Activated T-cell treated with anti-CD3 and anti-CD28 coated beads, Interleukin-2, amount 50 U/mL, for 24 hours (primary cell): ENCODE data around the gene OR10K1.
"Not testable (repeated sequence)": the region's sequence is repeated elsewhere in the genome, so short reads cannot be mapped to it uniquely, and the experiment has no call there.

Source experiments
- DNase-seq: peaks from one replicate; pipeline ENCODE4 v3.0.0-alpha.2; 2020
- H3K27ac Mint-ChIP-seq: 2 replicates; pipeline ENCODE4 v1.8.0; 2020; ENCODE audit warnings: mild to moderate bottlenecking, mixed read lengths
- H3K27me3 Mint-ChIP-seq: 2 replicates; pipeline ENCODE4 v1.8.0; 2020; ENCODE audit warnings: mixed read lengths
- H3K36me3 Mint-ChIP-seq: 2 replicates; pipeline ENCODE4 v1.8.0; 2020; ENCODE audit warnings: low read depth, mixed read lengths
- H3K4me1 Mint-ChIP-seq: 2 replicates; pipeline ENCODE4 v1.8.0; 2020; ENCODE audit warnings: low read depth, mixed read lengths
- H3K4me3 Mint-ChIP-seq: 2 replicates; pipeline ENCODE4 v1.8.0; 2020; ENCODE audit warnings: mild to moderate bottlenecking, moderate library complexity, mixed read lengths
- H3K9me3 Mint-ChIP-seq: 2 replicates; pipeline ENCODE4 v1.8.0; 2020; ENCODE audit warnings: mixed read lengths

Gene OR10K1, protein sequence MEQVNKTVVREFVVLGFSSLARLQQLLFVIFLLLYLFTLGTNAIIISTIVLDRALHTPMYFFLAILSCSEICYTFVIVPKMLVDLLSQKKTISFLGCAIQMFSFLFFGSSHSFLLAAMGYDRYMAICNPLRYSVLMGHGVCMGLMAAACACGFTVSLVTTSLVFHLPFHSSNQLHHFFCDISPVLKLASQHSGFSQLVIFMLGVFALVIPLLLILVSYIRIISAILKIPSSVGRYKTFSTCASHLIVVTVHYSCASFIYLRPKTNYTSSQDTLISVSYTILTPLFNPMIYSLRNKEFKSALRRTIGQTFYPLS

DNA sequence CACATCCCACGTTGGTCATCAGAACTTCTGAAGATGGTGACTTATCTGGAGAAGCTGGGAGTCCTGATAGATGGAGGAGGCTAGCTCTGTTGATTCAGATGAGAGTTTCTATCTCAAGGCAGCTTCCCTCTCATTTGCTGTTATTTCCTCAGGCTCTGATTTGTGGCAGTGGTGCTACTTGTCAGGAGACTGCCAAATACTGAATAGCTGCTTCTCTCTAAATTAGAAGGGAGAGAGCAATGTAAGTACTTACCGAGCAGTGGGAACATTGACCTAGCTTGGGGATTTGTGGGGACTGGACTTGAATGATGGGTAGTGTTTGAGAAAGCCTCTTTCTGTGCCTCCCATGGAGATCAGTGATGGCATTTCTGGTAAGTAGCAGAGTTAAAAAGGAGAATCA, at the start of gene OR10K1:
OR10K1 (plus strand) TSS at position 301 of the 400 bp plus-strand sequence. CDS start 3,728 bp downstream, outside the sequence.
- peaks cover 2% of the 10 kb centered on the region for H3K27me3 Mint-ChIP-seq
- H3K4me1 Mint-ChIP-seq = no peaks in the 10 kb centered on the region
- no peak within 1 kb of the TSS for H3K27ac Mint-ChIP-seq
- no peak for DNase-seq
- no peaks in the 10 kb centered on the region for H3K9me3 Mint-ChIP-seq
- H3K36me3 Mint-ChIP-seq = no peaks in the 10 kb centered on the region
- no peak within 1 kb of the TSS for H3K4me3 Mint-ChIP-seq

DNA sequence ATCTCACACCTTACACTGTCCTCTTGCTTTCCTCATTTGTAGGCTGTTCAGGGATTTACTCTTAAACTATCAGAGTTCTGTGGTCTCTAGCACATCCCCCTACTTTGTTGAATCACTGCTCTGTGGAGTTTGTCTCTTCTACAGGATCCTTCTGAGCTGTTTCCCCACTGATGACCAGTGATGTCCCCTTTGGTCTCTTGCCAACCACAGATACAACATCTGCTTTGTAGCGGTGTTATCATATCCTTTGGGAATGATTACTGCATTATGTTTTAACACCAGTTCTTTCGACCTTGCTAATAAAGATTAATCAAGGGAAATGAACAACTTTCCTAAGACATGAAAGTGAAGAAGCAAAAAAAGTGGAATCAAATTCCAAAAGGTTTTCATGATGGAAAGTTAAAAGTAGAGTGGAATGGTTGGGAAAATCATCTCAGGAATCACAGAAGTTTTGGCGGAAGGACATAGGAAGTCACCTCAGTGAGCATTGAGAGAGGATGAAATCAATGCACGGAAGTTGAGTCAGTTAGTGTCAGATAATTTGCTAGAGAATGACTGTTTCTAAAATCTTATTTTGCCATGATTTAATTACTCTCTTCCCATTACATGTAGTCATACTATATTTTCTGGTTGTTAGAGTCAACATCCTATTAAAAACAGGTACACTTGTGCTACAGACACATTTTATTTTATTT, 46.8 kb upstream of the OR10K1 start:
- Mint-ChIP-seq H3K9me3 (no peaks in the 10 kb centered on the region), H3K27ac (no peak overlapping the region), H3K4me3 (no peak overlapping the region), H3K36me3 (no peaks in the 10 kb centered on the region), H3K27me3 (no peaks in the 10 kb centered on the region), H3K4me1 (no peaks in the 10 kb centered on the region)
- no peak for DNase-seq

DNA sequence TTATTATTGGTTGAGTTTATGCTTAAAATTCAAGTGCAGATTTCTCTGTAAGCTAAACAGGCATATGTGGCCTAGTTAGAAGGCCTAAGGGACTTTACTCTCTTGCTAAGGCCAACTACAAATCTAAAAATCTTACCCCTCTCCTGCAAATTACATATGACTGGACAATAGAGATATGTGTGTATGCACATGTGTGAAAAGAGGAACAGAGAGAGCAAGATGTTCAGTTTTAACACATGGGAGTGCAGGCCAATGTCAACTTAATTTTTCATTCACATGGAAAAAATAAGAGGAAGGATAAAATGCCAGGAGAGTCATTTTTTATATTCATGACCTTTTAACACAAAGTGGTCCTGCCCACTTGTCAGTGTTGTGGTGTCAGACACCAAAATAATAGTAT, 44.0 kb upstream of the OR10K1 start:
- no peak overlapping the region for H3K27ac Mint-ChIP-seq

DNA sequence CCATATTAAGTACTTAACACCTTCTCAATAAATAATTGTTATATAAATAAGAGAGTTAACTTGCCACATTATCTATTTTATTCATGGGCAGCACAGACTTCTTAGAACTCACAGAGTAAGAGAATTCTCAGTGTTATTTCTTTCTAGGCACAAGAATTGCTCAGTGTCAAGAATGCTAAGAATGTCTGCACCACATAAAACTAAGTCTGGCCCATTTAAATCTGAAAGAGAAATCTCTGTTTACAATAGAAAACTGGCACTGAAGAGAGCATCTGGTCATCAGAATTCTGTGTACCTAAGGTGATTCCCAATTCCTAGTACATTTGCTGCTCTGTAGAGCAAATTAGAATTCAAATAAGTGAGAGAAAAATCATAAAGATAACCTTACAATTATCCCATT, 39.4 kb upstream of the OR10K1 start:
- Mint-ChIP-seq H3K4me3 (no peak overlapping the region), H3K4me1 (no peaks in the 10 kb centered on the region), H3K9me3 (no peaks in the 10 kb centered on the region), H3K27me3 (peaks cover 3% of the 10 kb centered on the region), H3K36me3 (no peaks in the 10 kb centered on the region), H3K27ac (no peak overlapping the region)
- no peak for DNase-seq

More for the DNA sequence above, 44.0 kb upstream of the OR10K1 start:
- DNase-seq = no peak
- H3K36me3 Mint-ChIP-seq = no peaks in the 10 kb centered on the region
- no peaks in the 10 kb centered on the region for H3K4me1 Mint-ChIP-seq
- peaks cover 3% of the 10 kb centered on the region for H3K27me3 Mint-ChIP-seq
- no peaks in the 10 kb centered on the region for H3K9me3 Mint-ChIP-seq
- no peak overlapping the region for H3K4me3 Mint-ChIP-seq

DNA sequence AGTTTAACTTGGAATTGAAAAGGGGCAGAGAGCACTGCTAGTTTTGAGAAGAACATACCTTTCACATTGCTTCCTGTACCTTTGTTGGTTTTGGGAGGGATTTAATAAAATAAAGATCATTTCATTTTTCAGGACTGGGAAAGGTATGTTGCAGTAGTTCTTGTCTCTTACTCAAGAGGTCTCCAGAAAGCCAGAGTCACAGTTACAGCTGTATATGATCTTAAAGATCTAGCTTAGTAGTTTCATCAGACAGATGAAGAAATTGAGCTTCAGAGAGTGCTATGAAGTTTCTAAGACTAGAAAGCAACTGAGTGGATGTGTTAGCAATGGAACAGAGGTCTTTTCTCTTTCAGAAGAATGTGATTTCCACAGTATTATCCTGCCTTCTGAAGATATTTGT, 36.6 kb upstream of the OR10K1 start:
- Mint-ChIP-seq H3K9me3 (peaks cover 10% of the 10 kb centered on the region), H3K4me3 (no peak overlapping the region), H3K27ac (no peak overlapping the region), H3K27me3 (peaks cover 27% of the 10 kb centered on the region), H3K4me1 (no peaks in the 10 kb centered on the region), H3K36me3 (no peaks in the 10 kb centered on the region)
- DNase-seq = no peak

DNA sequence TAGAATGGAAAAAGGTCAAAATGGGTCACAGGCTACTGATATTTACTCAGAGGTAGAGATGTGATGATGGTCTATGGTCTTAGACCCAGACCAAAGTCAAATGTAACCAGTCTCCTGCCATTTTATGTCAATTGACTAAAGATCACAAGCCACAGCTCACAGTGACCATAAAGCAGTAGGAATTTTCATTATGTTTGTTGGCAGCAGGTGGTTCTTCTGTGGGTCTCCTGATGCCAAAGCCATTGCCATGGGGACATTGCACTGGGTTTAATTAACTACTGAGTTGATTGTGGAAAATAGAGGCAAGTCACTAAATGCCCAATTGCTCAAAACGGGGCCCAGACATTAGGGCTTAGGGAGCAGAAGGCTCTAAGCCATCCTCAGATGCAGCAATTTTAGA, 35.5 kb upstream of the OR10K1 start, which contains the start of gene OR10K2:
OR10K2 (minus strand) TSS at position 101 of the 400 bp plus-strand sequence. CDS start 5,371 bp downstream, outside the sequence.
- Mint-ChIP-seq H3K4me3 (no peak within 1 kb of the TSS), H3K27me3 (peaks cover 30% of the 10 kb centered on the region), H3K4me1 (no peaks in the 10 kb centered on the region), H3K27ac (no peak within 1 kb of the TSS), H3K9me3 (peaks cover 10% of the 10 kb centered on the region), H3K36me3 (no peaks in the 10 kb centered on the region)
- DNase-seq = no peak

DNA sequence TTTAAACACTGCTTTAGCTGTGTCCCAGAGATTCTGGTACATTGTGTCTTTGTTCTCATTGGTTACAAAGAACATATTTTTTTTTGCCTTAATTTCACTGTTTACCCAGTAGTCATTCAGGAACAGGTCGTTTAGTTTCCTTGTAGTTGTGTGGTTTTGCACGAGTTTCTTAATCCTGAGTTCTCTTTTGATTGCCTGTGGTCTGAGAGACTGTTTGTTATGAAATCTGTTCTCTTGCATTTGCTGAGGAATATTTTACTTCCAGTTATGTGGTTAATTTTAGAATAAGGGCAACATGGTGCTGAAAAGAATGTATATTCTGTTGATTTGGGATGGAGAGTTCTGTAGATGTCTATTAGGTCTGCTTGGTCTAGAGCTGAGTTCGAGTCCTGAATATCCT, 31.5 kb upstream of the OR10K1 start:
- not testable (repeated sequence) for H3K27ac Mint-ChIP-seq, H3K4me3 Mint-ChIP-seq, H3K4me1 Mint-ChIP-seq, DNase-seq, H3K36me3 Mint-ChIP-seq
- H3K27me3 Mint-ChIP-seq = peaks cover 64% of the 10 kb centered on the region
- peaks cover 16% of the 10 kb centered on the region for H3K9me3 Mint-ChIP-seq

DNA sequence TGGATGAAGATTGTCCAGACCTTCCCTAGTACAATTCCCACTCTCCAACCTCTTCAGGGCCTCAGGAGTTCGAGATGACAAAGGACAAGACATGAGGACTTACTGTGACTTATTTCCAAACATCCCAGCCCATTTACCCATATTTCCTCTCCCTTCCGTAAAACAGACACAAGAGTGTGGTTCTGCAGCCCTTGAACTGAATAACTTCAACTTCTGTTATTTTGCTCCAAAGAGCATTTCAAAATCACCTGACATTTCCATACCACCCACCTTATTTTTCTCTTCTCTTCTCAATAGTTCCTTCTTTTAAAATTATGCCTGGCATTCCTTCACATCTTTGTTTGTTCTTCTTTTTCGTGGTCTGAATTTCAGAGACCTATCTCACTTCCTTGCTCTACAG, 26.9 kb upstream of the OR10K1 start:
- Mint-ChIP-seq H3K27me3 (peaks cover 62% of the 10 kb centered on the region), H3K4me1 (no peaks in the 10 kb centered on the region), H3K27ac (no peak overlapping the region), H3K9me3 (peaks cover 6% of the 10 kb centered on the region), H3K36me3 (no peaks in the 10 kb centered on the region), H3K4me3 (no peak overlapping the region)
- no peak for DNase-seq

DNA sequence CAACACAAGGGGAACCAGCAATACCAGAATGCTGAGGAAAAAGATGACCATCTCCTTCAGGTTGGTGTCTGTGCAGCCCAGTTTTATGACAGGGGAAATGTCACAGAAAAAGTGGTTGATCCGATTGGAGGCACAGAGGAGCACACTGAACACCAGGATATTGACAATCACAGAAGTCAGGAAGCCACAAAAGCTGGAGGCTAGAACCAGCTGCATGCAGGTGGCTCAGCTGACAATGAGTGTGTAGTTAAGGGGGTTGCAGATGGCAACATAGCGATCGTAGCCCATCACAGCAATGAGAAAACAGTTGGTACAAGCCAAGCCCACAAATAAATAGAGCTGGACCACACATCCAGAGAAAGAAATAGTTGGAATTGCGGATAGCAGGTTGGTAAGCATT, 16.3 kb upstream of the OR10K1 start:
- no peak for DNase-seq
- Mint-ChIP-seq H3K36me3 (no peaks in the 10 kb centered on the region), H3K27ac (no peak overlapping the region), H3K27me3 (peaks cover 21% of the 10 kb centered on the region), H3K9me3 (no peaks in the 10 kb centered on the region), H3K4me1 (no peaks in the 10 kb centered on the region), H3K4me3 (no peak overlapping the region)

DNA sequence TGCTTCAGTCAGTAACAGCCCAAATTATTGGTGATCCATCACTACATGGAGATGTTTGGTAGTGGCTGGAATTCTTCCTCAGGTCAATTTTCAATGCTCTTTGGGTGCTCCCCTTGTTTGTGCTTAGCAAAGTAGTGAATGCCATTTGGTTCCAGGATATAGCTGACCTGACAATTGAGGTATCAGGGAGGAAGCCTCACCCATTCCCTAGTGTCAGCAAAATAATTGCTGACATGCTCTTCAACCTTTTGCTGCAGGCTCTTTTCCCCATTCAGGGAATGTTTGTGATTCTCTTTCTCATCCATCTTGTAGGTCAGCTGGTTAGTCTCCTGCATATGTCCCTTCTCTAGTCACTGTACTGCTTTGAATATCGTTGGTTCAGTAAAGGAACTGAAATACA, 7.1 kb upstream of the OR10K1 start:
- no peak overlapping the region for H3K27ac Mint-ChIP-seq
- no peaks in the 10 kb centered on the region for H3K36me3 Mint-ChIP-seq
- no peak overlapping the region for H3K4me3 Mint-ChIP-seq
- peaks cover 8% of the 10 kb centered on the region for H3K9me3 Mint-ChIP-seq
- no peaks in the 10 kb centered on the region for H3K4me1 Mint-ChIP-seq
- H3K27me3 Mint-ChIP-seq = peaks cover 23% of the 10 kb centered on the region
- no peak for DNase-seq

DNA sequence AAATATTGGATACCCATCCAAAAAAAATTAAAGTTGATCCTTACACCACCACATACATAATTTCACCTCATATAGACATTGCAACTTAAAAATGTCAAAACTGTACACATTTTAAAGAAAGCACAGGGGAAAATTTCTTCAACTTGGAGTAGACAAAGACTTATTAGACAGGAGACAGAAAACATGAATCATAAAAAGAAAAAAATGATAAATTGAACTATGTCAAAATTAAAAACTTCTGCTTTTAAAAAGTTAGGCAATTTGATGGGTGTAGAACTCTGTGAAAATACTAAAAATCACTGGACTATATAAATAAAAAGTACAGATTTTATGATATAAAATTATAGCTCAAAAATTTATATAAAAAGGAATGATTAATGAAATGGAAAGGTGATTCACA, 4.4 kb upstream of the OR10K1 start:
- no peak overlapping the region for H3K27ac Mint-ChIP-seq
- H3K36me3 Mint-ChIP-seq = no peaks in the 10 kb centered on the region
- no peaks in the 10 kb centered on the region for H3K9me3 Mint-ChIP-seq
- no peak overlapping the region for H3K4me3 Mint-ChIP-seq
- H3K27me3 Mint-ChIP-seq = peaks cover 19% of the 10 kb centered on the region
- no peak for DNase-seq
- no peaks in the 10 kb centered on the region for H3K4me1 Mint-ChIP-seq

DNA sequence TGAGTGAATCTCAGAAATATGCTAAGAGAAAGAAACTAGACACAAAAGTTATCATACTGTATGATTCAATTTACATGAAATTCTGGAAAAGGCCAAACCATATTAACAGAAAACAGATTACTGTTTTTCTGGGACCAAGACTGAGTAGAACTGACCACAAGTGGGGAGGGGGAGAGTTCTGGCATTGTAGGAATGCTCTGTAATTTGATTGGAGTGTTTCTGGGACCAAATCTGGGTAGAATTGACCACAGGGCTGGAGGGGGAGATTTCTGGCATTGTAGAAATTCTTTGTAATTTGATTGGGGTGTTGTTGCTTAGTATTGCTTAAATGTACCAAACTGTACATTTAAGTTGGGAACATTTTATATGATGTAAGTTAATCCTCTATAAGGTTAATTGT, 3.4 kb upstream of the OR10K1 start:
- Mint-ChIP-seq H3K27ac (no peak overlapping the region), H3K9me3 (no peaks in the 10 kb centered on the region), H3K4me3 (no peak overlapping the region), H3K36me3 (no peaks in the 10 kb centered on the region), H3K4me1 (no peaks in the 10 kb centered on the region), H3K27me3 (peaks cover 20% of the 10 kb centered on the region)
- DNase-seq = no peak

DNA sequence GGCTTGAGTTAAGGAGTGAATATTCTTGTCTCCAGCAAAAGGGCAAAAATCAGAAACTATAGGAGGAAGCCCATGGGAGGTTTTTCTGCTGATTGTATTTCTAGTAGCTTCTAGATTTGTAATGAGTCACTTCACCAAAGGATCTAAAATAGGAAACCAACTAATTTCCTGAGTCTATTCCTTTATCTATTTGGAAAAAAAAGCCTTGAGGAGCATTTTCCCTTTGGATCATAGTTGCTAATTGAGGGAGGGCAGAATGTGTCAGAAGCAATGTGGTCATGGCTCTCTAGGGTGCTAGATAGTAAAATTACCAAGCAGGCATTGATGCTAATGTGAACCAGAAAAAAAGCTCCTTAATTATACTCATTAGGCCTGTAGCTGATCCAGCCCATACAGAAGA, 10.3 kb downstream of the OR10K1 start, which contains the start of gene OR10R2:
OR10R2 (plus strand) TSS at position 301 of the 400 bp plus-strand sequence. CDS start 106 bp downstream, outside the sequence.
- no peaks in the 10 kb centered on the region for H3K36me3 Mint-ChIP-seq
- H3K9me3 Mint-ChIP-seq = no peaks in the 10 kb centered on the region
- H3K27me3 Mint-ChIP-seq = peaks cover 17% of the 10 kb centered on the region
- H3K27ac Mint-ChIP-seq = no peak within 1 kb of the TSS
- no peak within 1 kb of the TSS for H3K4me3 Mint-ChIP-seq
- H3K4me1 Mint-ChIP-seq = no peaks in the 10 kb centered on the region
- no peak for DNase-seq

DNA sequence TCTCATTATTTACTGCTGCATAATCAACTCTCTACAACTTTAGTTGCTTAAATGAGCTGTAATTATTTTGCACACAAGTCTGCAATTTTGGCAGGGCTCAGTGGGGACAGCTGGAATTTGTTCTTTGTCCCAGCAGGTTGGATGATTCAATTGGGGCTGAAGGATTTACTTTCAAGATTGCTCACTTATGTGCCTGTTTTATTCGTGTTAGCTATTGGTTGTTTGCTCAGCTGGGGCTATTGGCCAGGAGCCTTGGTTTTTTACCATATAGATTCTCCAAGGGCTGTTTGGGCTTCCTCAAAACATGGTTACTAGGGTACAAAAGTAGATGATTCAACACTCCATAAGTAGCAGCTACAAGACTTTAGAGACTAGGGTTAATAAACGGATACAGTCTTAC, 23.8 kb downstream of the OR10K1 start:
- Mint-ChIP-seq H3K4me1 (no peaks in the 10 kb centered on the region), H3K4me3 (no peak overlapping the region), H3K27me3 (peaks cover 12% of the 10 kb centered on the region), H3K27ac (no peak overlapping the region), H3K36me3 (no peaks in the 10 kb centered on the region), H3K9me3 (no peaks in the 10 kb centered on the region)
- DNase-seq = no peak

DNA sequence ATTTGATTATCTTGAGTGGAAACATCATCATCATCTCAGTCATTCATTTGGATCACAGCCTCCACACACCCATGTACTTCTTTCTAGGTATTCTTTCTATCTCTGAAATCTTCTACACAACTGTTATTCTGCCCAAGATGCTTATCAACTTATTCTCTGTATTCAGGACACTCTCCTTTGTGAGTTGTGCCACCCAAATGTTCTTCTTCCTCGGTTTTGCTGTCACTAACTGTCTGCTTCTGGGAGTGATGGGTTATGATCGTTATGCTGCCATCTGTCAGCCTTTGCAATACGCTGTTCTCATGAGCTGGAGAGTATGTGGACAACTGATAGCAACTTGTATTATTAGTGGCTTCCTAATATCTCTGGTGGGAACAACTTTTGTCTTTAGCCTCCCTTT, 29.7 kb downstream of the OR10K1 start:
- Mint-ChIP-seq H3K36me3 (no peaks in the 10 kb centered on the region), H3K27me3 (peaks cover 12% of the 10 kb centered on the region), H3K9me3 (no peaks in the 10 kb centered on the region), H3K4me1 (no peaks in the 10 kb centered on the region), H3K4me3 (no peak overlapping the region), H3K27ac (no peak overlapping the region)
- no peak for DNase-seq
